ENCODE results near the gene DGKK.

DNA sequence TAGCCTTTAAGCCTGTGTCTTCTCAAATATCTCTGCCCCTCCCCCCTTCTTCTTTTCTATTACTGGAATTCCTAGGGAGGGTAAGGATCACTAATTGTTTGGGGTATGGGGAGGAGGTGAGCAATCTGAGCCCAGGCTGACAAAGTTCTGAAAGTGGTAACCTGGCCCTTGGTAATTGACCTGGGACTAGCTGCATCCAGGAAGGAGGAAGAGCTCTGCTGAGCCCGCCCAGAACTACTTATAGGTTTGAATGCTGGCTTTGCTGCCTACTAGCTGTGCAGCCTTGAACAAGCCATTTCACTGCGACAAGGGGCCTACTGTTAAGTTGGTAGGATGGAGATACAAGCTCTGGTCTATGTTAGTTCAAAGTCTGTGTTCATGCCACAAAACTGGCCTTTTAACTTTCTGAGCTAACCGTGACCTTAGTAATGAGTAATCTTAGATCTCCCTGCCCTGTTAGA lies 37.8 kb downstream of the DGKK start:
- TF ChIP-seq, protein P1, sequence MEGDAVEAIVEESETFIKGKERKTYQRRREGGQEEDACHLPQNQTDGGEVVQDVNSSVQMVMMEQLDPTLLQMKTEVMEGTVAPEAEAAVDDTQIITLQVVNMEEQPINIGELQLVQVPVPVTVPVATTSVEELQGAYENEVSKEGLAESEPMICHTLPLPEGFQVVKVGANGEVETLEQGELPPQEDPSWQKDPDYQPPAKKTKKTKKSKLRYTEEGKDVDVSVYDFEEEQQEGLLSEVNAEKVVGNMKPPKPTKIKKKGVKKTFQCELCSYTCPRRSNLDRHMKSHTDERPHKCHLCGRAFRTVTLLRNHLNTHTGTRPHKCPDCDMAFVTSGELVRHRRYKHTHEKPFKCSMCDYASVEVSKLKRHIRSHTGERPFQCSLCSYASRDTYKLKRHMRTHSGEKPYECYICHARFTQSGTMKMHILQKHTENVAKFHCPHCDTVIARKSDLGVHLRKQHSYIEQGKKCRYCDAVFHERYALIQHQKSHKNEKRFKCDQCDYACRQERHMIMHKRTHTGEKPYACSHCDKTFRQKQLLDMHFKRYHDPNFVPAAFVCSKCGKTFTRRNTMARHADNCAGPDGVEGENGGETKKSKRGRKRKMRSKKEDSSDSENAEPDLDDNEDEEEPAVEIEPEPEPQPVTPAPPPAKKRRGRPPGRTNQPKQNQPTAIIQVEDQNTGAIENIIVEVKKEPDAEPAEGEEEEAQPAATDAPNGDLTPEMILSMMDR (IDR thresholded peaks at IDR 0.05), result no peak
- no peak for TF ChIP-seq POLR2A (IDR thresholded peaks at IDR 0.05)

Measured in transverse colon (tissue), 3 donors.